Naive thymus-derived CD8-positive, alpha-beta T cell (primary cell): ENCODE measurements around the gene TRAP1. TPM values are rescaled to one million over a fixed set of nuclear protein-coding genes. Genes with fewer than 3 reads are reported as not detected.

Experiments used
- ATAC-seq, 2 donors: fragments of 150-1000 bp; cut with Tn5 transposase in 1 of 2; sonication (Bioruptor Pico), chemical (Tn5 transposase) in 1 of 2; 1 replicate in 1 of 2; 2 replicates in 1 of 2; pipeline ENCODE4 v1.10.0; 2021; ENCODE audit warnings: mild to moderate bottlenecking in 2 of 2, moderate library complexity in 2 of 2
- POLR2A ChIA-PET: fragments of 350-600 bp; sonication (Branson Sonifier 250); formaldehyde crosslinking; loops from one replicate; lab custom pipeline; 2021; ENCODE audit warnings: antibody characterized with exemption; lab: Charles Lee
- DNase-seq, 10 donors: peaks; one replicate each; pipeline versions ENCODE4 v3.0.0 to v3.0.0-alpha.2; 2020 to 2022
- H3K27ac Mint-ChIP-seq, 10 donors: one replicate each; pipeline ENCODE4 v1.8.0; 2020 to 2022; ENCODE audit warnings: mild to moderate bottlenecking in 10 of 10, mixed read lengths in 10 of 10, moderate library complexity in 4 of 10, inconsistent platforms in 1 of 10
- H3K27me3 Mint-ChIP-seq, 5 donors: one replicate each; pipeline ENCODE4 v1.8.0; 2021 to 2022; ENCODE audit warnings: mixed read lengths in 5 of 5
- H3K36me3 Mint-ChIP-seq, 3 donors: one replicate each; pipeline ENCODE4 v1.8.0; 2020 to 2022; ENCODE audit warnings: mixed read lengths in 3 of 3, mild to moderate bottlenecking in 2 of 3, inconsistent platforms in 1 of 3
- H3K4me1 Mint-ChIP-seq, 4 donors: one replicate each; pipeline ENCODE4 v1.8.0; 2021 to 2022; ENCODE audit warnings: mixed read lengths in 4 of 4
- H3K4me3 Mint-ChIP-seq, 10 donors: one replicate each; pipeline ENCODE4 v1.8.0; 2020 to 2022; ENCODE audit warnings: mild to moderate bottlenecking in 10 of 10, mixed read lengths in 10 of 10, moderate library complexity in 6 of 10, inconsistent platforms in 1 of 10
- H3K9me3 Mint-ChIP-seq, 9 donors: one replicate each; pipeline ENCODE4 v1.8.0; 2020 to 2022; ENCODE audit warnings: mixed read lengths in 9 of 9, mild to moderate bottlenecking in 3 of 9, inconsistent platforms in 1 of 9, moderate library complexity in 1 of 9
- polyA plus RNA-seq, 3 donors: library from polyadenylated mRNA; unstranded; fragments of 300-500 nt; fragmentation: Illumina TruSeq; gene quantifications; one replicate each; pipeline ENCODE4 v1.2.3, GENCODE V29; 2021
- total RNA-seq, 8 experiments: library from RNA in 2 of 8; stranded (reverse) in 2 of 8; gene quantifications; one replicate each; pipeline ENCODE4 v1.2.3 and lab custom pipeline; 2021 to 2026

Gene TRAP1
- total and polyA plus RNA-seq, 5 experiments from 2014 or later = 57.1 to 158 (median 79.1) TPM

- Mint-ChIP-seq H3K36me3 (peaks cover 0 to 24% (median 2%) of the 10 kb centered on the region in 3 donors), H3K9me3 (no peaks in the 10 kb centered on the region), H3K27ac (peak overlapping the region in 3 of 10 donors; percentile 20 to 59 (median 22)), H3K4me1 (peaks cover 0 to 6% (median 2%) of the 10 kb centered on the region in 4 donors), H3K4me3 (no peak overlapping the region), H3K27me3 (no peaks in the 10 kb centered on the region)
- no peak for DNase-seq
- no peak for ATAC-seq
- POLR2A ChIA-PET = no interaction called here
These were observed 65.6 kb downstream of the TRAP1 start for GRCh38 chr16:3651461-3652372.

GRCh38 chr16:3650631-3651265 lies 66.6 kb downstream of the TRAP1 start:
- Mint-ChIP-seq H3K4me1 (peaks cover 0 to 6% (median 4%) of the 10 kb centered on the region in 4 donors), H3K27me3 (no peaks in the 10 kb centered on the region), H3K27ac (peak overlapping the region in 7 of 10 donors; percentile 9 to 84 (median 44)), H3K9me3 (no peaks in the 10 kb centered on the region), H3K36me3 (peaks cover 0 to 26% (median 2%) of the 10 kb centered on the region in 3 donors), H3K4me3 (no peak overlapping the region)
- POLR2A ChIA-PET = no interaction called here
- no peak for DNase-seq
- no peak for ATAC-seq

- DNase-seq (peak in 1 of 10 donors; percentile 1), ATAC-seq (no peak)
- no peaks in the 10 kb centered on the region for H3K9me3 Mint-ChIP-seq
- H3K27me3 Mint-ChIP-seq = no peaks in the 10 kb centered on the region
- POLR2A ChIA-PET = no interaction called here
- H3K4me1 Mint-ChIP-seq = peaks cover 0 to 2% (median 1%) of the 10 kb centered on the region in 4 donors
- peak overlapping the region in 4 of 10 donors; percentile 32 to 62 (median 44) for H3K27ac Mint-ChIP-seq
- peaks cover 0 to 36% (median 7%) of the 10 kb centered on the region in 3 donors for H3K36me3 Mint-ChIP-seq
- H3K4me3 Mint-ChIP-seq = no peak overlapping the region
These were observed 70.9 kb downstream of the TRAP1 start for GRCh38 chr16:3646348-3646920.

- Mint-ChIP-seq H3K27ac (peak overlapping the region in 4 of 10 donors; percentile 19 to 62 (median 34)), H3K4me3 (no peak overlapping the region), H3K36me3 (peaks cover 0 to 32% (median 5%) of the 10 kb centered on the region in 3 donors), H3K9me3 (no peaks in the 10 kb centered on the region), H3K27me3 (no peaks in the 10 kb centered on the region), H3K4me1 (peaks cover 0 to 2% (median 1%) of the 10 kb centered on the region in 4 donors)
- no peak for DNase-seq
- no peak for ATAC-seq
- POLR2A ChIA-PET = no interaction called here
These were observed 71.6 kb downstream of the TRAP1 start for GRCh38 chr16:3645504-3646347.

GRCh38 chr16:3645108-3645503 lies 72.2 kb downstream of the TRAP1 start:
- no peak overlapping the region for H3K4me3 Mint-ChIP-seq
- H3K27me3 Mint-ChIP-seq = no peaks in the 10 kb centered on the region
- no peaks in the 10 kb centered on the region for H3K9me3 Mint-ChIP-seq
- POLR2A ChIA-PET = no interaction called here
- peaks cover 0 to 5% (median 3%) of the 10 kb centered on the region in 4 donors for H3K4me1 Mint-ChIP-seq
- H3K27ac Mint-ChIP-seq = peak overlapping the region in 1 of 10 donors; percentile 19
- H3K36me3 Mint-ChIP-seq = peaks cover 0 to 30% (median 5%) of the 10 kb centered on the region in 3 donors
- ATAC-seq (no peak), DNase-seq (no peak)

GRCh38 chr16:3643095-3643730 lies 74.1 kb downstream of the TRAP1 start:
- Mint-ChIP-seq H3K9me3 (no peaks in the 10 kb centered on the region), H3K4me3 (no peak overlapping the region), H3K27me3 (no peaks in the 10 kb centered on the region), H3K36me3 (peaks cover 0 to 28% (median 5%) of the 10 kb centered on the region in 3 donors), H3K27ac (peak overlapping the region in 1 of 10 donors; percentile 47), H3K4me1 (peaks cover 8 to 20% (median 13%) of the 10 kb centered on the region in 4 donors)
- no peak for ATAC-seq
- no peak for DNase-seq
- POLR2A ChIA-PET = interaction anchor here (1.3 kb wide), 1 partner anchor 16 kb away, joined by 3 read pairs; no protein-coding TSS in a partner anchor

- Mint-ChIP-seq H3K27ac (peak overlapping the region in 1 of 10 donors; percentile 43), H3K36me3 (peaks cover 0 to 28% (median 5%) of the 10 kb centered on the region in 3 donors), H3K9me3 (no peaks in the 10 kb centered on the region), H3K4me1 (peaks cover 15 to 27% (median 18%) of the 10 kb centered on the region in 4 donors), H3K27me3 (no peaks in the 10 kb centered on the region), H3K4me3 (no peak overlapping the region)
- no peak for ATAC-seq
- no peak for DNase-seq
- POLR2A ChIA-PET = interaction anchor here (1.3 kb wide), 1 partner anchor 16 kb away, joined by 3 read pairs; no protein-coding TSS in a partner anchor
These were observed 74.8 kb downstream of the TRAP1 start for GRCh38 chr16:3642397-3643094.

- Mint-ChIP-seq H3K9me3 (no peaks in the 10 kb centered on the region), H3K36me3 (peaks cover 0 to 26% (median 5%) of the 10 kb centered on the region in 3 donors), H3K27me3 (no peaks in the 10 kb centered on the region), H3K27ac (no peak overlapping the region), H3K4me3 (no peak overlapping the region), H3K4me1 (peaks cover 21 to 33% (median 24%) of the 10 kb centered on the region in 4 donors)
- ATAC-seq (no peak), DNase-seq (no peak)
- POLR2A ChIA-PET = no interaction called here
These were observed 75.4 kb downstream of the TRAP1 start for GRCh38 chr16:3641801-3642396.

- Mint-ChIP-seq H3K4me3 (no peak overlapping the region), H3K36me3 (peaks cover 0 to 22% (median 5%) of the 10 kb centered on the region in 3 donors), H3K27ac (peak overlapping the region in 1 of 10 donors; percentile 25), H3K9me3 (no peaks in the 10 kb centered on the region), H3K4me1 (peaks cover 27 to 40% (median 28%) of the 10 kb centered on the region in 4 donors), H3K27me3 (no peaks in the 10 kb centered on the region)
- no peak for DNase-seq
- POLR2A ChIA-PET = no interaction called here
- no peak for ATAC-seq
These were observed 76.5 kb downstream of the TRAP1 start for GRCh38 chr16:3640632-3641501.

- Mint-ChIP-seq H3K27ac (peak overlapping the region in 1 of 10 donors; percentile 82), H3K4me1 (peaks cover 29 to 46% (median 33%) of the 10 kb centered on the region in 4 donors), H3K4me3 (no peak overlapping the region), H3K27me3 (no peaks in the 10 kb centered on the region), H3K9me3 (no peaks in the 10 kb centered on the region), H3K36me3 (peaks cover 0 to 22% (median 5%) of the 10 kb centered on the region in 3 donors)
- POLR2A ChIA-PET = no interaction called here
- DNase-seq (no peak), ATAC-seq (no peak)
These were observed 77.1 kb downstream of the TRAP1 start for GRCh38 chr16:3640207-3640606.
